ENCODE measurements around the gene OLFM2. TPM values are rescaled to one million over a fixed set of nuclear protein-coding genes. Genes with fewer than 3 reads are reported as not detected.

The OLFM2 gene
- total RNA-seq, 1 experiment from 2014 or later, result 3.4 TPM

- H3K4me2 ChIP-seq, result no peak overlapping the region
- no peaks in the 10 kb centered on the region for H4K20me1 ChIP-seq (ENCODE audit: insufficient read depth)
- no peak overlapping the region for H3K4me3 ChIP-seq
- no peaks in the 10 kb centered on the region for H3K79me2 ChIP-seq (ENCODE audit: low read depth)
- peaks cover 62% of the 10 kb centered on the region for H3K27me3 ChIP-seq (ENCODE audit: insufficient read depth, low read depth)
- no peaks in the 10 kb centered on the region for H3K9me3 ChIP-seq (ENCODE audit: insufficient read depth, low read depth)
- H3K27ac ChIP-seq, result no peak overlapping the region
- DNase-seq, result no peak
- H3K9me2 ChIP-seq (ENCODE audit: insufficient read depth), result no peaks in the 10 kb centered on the region; the same call in 1 of the 2 replicates
- H3F3A ChIP-seq (ENCODE audit: insufficient read depth, low read depth), result no peaks in the 10 kb centered on the region
- TF ChIP-seq EZH2 (IDR thresholded peaks at IDR 0.05; ENCODE audit: low read depth) (no peak), CTCF (conservative IDR thresholded peaks at IDR 0.05) (no peak)
- intact Hi-C loops (cut with micrococcal nuclease; ENCODE audit: unreplicated experiment), result no loop called here
- no TSS peak for BruUV-seq (replicated peaks)
- H3K36me3 ChIP-seq (ENCODE audit: low read depth), result no peaks in the 10 kb centered on the region
- H2AFZ ChIP-seq, result no peak overlapping the region
- no peaks in the 10 kb centered on the region for H3K4me1 ChIP-seq (replicated peaks; ENCODE audit: insufficient read depth)
- POLR2A ChIA-PET (ENCODE audit: unreplicated experiment), result no interaction called here
- CTCF ChIA-PET, result no interaction called here
These were observed 32.7 kb upstream of the OLFM2 start for GRCh38 chr19:9968820-9969687.

- H3K27me3 ChIP-seq (ENCODE audit: insufficient read depth, low read depth), result peaks cover 53% of the 10 kb centered on the region
- POLR2A ChIA-PET (ENCODE audit: unreplicated experiment), result no interaction called here
These were observed 31.0 kb upstream of the OLFM2 start for GRCh38 chr19:9967326-9967725.

DNA sequence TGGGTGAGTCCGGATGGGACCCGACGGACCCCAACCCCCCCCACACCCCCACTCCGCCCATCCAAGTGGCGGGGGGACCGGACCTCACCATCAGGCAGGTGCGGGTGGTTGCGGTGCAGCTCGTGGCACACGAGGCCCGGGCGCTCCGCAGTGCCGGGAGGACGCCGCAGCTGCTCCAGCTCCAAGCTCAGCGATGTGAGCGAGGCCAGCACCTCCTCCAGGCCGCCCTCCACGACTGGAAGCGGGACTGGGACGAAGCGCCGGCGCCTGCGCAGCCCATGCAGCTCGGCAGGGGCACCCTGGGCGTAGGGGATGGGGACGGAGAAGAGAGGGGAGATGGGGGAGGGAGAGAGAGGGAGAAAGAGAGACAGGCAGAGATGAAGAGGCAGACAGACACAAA lies 30.1 kb upstream of the OLFM2 start:
- intact Hi-C loops (cut with micrococcal nuclease; ENCODE audit: unreplicated experiment), result no loop called here
- no peak for DNase-seq
- Histone ChIP-seq H2AFZ (no peak overlapping the region), H3K36me3 (ENCODE audit: low read depth) (no peaks in the 10 kb centered on the region), H4K20me1 (ENCODE audit: insufficient read depth) (no peaks in the 10 kb centered on the region), H3K4me1 (replicated peaks; ENCODE audit: insufficient read depth) (no peaks in the 10 kb centered on the region), H3K4me3 (no peak overlapping the region), H3K4me2 (no peak overlapping the region), H3K9me2 (ENCODE audit: insufficient read depth) (no peaks in the 10 kb centered on the region), H3K27ac (no peak overlapping the region), H3K79me2 (ENCODE audit: low read depth) (no peaks in the 10 kb centered on the region), H3F3A (ENCODE audit: insufficient read depth, low read depth) (no peaks in the 10 kb centered on the region), H3K27me3 (ENCODE audit: insufficient read depth, low read depth) (peaks cover 47% of the 10 kb centered on the region), H3K9me3 (ENCODE audit: insufficient read depth, low read depth) (no peaks in the 10 kb centered on the region)
- BruUV-seq (replicated peaks), result no TSS peak
- POLR2A ChIA-PET (ENCODE audit: unreplicated experiment), result no interaction called here
- CTCF ChIA-PET, result no interaction called here
- TF ChIP-seq EZH2 (IDR thresholded peaks at IDR 0.05; ENCODE audit: low read depth), result no peak
- TF ChIP-seq CTCF (conservative IDR thresholded peaks at IDR 0.05), result no peak

More at GRCh38 chr19:9967326-9967725, 31.0 kb upstream of the OLFM2 start:
- no peak overlapping the region for H3K4me2 ChIP-seq
- BruUV-seq (replicated peaks), result no TSS peak
- H3K9me2 ChIP-seq (ENCODE audit: insufficient read depth), result no peaks in the 10 kb centered on the region; the same call in 1 of the 2 replicates
- H3K27ac ChIP-seq, result no peak overlapping the region
- no peaks in the 10 kb centered on the region for H3K36me3 ChIP-seq (ENCODE audit: low read depth)
- H3K9me3 ChIP-seq (ENCODE audit: insufficient read depth, low read depth), result no peaks in the 10 kb centered on the region
- TF ChIP-seq EZH2 (IDR thresholded peaks at IDR 0.05; ENCODE audit: low read depth) (no peak), CTCF (conservative IDR thresholded peaks at IDR 0.05) (no peak)
- H2AFZ ChIP-seq, result no peak overlapping the region
- H3K4me1 ChIP-seq (replicated peaks; ENCODE audit: insufficient read depth), result no peaks in the 10 kb centered on the region
- no peaks in the 10 kb centered on the region for H4K20me1 ChIP-seq (ENCODE audit: insufficient read depth)
- CTCF ChIA-PET, result no interaction called here
- no peaks in the 10 kb centered on the region for H3F3A ChIP-seq (ENCODE audit: insufficient read depth, low read depth)
- H3K79me2 ChIP-seq (ENCODE audit: low read depth), result no peaks in the 10 kb centered on the region
- H3K4me3 ChIP-seq, result no peak overlapping the region
- no peak for DNase-seq
- intact Hi-C loops (cut with micrococcal nuclease; ENCODE audit: unreplicated experiment), result no loop called here
